Amniotic epithelial cell (primary cell): ENCODE results near the gene ADGRE2.
"Not testable (repeated sequence)": the region's sequence is repeated elsewhere in the genome, so short reads cannot be mapped to it uniquely, and the experiment has no call there.

Experiments used
- DNase-seq: peaks from one replicate; pipeline ENCODE4 v3.0.0-alpha.2; 2010; ENCODE audit warnings: low read depth

Gene ADGRE2

DNA sequence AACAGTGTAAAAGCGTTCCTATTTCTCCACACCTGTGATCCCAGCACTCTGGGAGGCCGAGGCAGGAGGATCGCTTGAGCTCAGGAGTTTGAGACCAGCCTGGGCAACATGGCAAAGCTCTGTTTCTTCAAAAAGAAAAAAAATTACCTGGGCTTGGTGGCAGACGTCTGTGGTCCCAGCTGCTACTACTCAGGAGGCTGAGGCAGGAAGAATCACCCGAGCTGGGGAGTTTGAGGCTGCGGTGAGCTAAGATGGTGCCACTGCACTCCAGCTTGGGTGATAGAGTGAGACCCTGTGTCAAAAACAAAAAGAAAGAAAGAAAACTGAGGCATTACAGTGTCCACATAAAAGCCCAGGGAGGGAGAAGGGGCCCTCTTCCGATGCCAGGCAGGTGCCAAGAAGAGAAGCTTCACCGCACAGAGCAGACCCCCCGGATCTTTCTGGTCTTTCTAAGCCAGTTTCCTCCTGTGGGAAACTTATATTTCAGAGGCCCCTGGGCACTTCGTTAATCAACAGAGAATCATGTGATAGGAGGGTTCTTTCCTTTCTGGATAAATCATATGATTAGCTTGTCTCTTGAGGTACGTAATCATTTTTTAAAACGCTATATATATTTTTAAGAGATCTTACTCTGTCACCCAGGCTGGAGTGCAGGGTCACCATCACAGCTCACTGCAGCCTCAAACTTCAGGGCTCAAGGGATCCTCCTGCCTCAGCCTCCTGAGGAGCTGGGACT lies at the start of gene ADGRE2:
TSS of gene ADGRE2 (minus strand) at position 451 of the 736 bp plus-strand sequence. CDS start 1,804 bp downstream, outside the sequence.
- DNase-seq: not testable (repeated sequence)

DNA sequence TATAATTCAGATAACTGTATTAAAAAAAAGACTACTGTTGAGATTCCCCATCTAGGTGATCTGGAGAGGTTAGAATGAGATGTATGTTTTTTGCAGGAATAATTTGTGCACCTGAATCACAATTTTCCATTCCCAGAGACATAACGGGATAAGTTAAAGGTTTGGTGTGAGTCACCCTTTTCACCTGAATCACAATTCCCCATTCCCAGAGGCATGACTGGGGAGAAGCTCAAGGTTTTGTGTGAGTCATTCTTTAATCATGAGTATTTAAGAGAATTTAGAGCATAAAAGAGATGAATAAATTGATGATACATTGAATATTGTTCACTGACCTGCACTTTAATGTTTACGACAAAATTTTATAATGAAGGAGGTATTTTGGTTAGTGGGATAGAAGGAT lies 47.6 kb upstream of the ADGRE2 start:
- DNase-seq: no peak

- DNase-seq: no peak
Observed at GRCh38 chr19:14821937-14822336, 43.6 kb upstream of the ADGRE2 start.

DNA sequence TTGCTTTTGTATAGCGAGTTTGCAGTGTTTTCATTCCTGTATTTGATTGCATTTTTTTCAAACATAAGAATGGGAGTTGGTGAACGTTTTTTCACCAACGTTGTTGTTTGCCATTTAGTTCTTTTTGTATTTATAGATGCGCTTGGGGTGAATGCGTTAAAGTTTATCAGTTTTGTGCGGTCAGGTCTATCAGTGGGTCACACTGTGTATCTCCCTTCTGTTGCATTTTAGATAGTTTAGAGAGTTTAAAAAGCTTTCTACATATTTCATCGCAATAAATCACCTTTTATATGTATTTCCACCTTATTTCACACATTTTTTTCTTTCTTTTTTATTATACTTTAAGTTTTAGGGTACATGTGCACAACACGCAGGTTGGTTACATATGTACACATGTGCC lies 40.2 kb upstream of the ADGRE2 start:
- DNase-seq: no peak

GRCh38 chr19:14817052-14817451 lies 38.7 kb upstream of the ADGRE2 start:
- DNase-seq: no peak

- no peak for DNase-seq
Observed at GRCh38 chr19:14814982-14815652, 36.8 kb upstream of the ADGRE2 start.

- no peak for DNase-seq
Observed at GRCh38 chr19:14809272-14810057, 31.1 kb upstream of the ADGRE2 start.

DNA sequence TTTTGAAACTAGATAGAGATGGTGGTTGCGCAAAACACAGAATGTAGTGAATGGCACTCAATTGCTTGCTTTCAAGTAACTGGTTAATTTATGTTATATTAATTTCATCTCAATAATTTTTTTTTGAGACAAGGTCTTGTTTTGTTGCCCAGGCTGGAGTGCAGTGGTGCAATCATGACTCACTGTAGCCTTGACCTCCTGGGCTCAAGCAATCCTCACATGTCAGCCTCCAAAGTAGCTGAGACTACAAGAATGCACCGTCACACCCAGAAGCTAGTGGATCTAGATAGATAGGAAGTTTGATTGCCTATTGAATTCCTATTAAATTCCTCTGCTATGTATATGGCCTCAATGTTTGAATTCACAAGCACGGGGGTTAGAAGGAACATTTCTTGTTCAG lies 26.4 kb upstream of the ADGRE2 start:
- DNase-seq: no peak

- no peak for DNase-seq
Observed at GRCh38 chr19:14798760-14799159, 20.4 kb upstream of the ADGRE2 start.

DNA sequence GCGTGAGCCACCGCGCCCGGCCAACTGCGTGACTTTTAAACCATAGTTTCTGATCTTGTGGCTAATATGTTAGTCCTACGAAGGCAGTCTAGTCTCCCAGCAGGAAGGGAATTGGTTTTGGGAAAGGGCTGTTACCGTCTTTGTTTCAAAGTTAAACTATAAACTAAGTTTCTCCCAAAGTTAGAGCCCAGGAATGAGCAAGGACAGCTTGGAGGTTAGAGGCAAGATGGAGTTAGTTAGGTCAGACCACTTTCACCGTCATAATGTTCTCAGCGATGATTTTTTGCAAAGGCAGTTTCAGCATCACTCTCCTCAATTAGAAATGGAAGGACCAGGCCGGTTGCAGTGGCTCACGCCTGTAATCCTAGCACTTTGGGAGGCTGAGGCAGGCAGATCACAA lies 17.7 kb upstream of the ADGRE2 start:
- no peak for DNase-seq

GRCh38 chr19:14795078-14795721 lies 16.8 kb upstream of the ADGRE2 start:
- DNase-seq: no peak

GRCh38 chr19:14792250-14792649 lies 13.9 kb upstream of the ADGRE2 start:
- not testable (repeated sequence) for DNase-seq

DNA sequence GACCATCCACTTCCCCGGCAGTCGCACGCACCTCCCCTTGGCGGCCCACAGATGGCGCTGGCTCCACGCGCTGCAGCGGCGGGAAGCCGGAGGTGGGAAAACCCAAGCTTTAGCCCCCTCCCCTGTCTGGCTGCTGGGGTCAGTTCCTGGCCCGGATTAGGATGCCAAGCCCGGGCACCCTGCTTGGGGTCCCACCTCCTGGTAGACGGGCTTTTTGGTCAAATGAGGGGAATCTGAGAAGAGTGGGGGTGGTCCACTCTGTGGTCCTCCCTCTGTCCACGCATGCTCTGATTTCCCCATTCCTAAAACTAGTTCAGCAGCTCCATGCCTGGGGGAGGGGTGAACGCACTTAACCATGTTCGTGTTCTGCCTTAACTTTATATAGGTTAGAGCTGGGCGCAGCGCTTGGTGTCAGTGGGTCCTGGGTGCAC lies 8.1 kb upstream of the ADGRE2 start:
- DNase-seq: no peak

GRCh38 chr19:14785102-14785793 lies 6.9 kb upstream of the ADGRE2 start:
- peak; percentile 42 for DNase-seq

GRCh38 chr19:14784730-14785101 lies 6.4 kb upstream of the ADGRE2 start:
- DNase-seq: peak; percentile 20

DNA sequence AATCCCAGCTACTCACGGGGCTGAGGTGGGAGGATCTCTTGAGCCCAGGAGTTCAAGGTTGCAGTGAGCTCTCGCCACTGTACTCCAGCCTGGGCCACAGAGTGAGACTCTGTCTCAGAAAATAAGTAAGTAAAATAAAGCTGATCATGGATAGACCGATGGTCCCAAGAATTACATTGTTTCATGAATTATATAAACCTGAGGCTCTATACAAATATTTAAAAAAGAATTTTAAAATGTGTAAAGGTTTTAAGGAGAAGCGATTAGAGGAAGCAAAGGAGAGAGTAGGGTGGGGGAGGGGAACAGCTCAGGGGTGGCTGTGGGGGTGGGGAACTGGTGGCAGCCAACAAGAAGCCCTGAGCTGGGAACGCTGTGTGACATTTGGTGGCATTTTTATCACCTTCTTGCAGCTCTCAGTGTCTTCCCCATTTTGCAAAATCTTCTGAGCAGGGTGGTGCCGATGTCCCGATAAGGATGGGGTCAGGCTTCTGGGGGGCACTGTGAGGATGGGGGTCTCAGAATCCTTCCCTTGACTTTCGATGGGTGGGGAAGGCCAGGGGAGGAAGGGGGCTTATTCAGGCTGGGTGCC lies 5.1 kb upstream of the ADGRE2 start:
- DNase-seq: not testable (repeated sequence)

- DNase-seq: no peak
Observed at GRCh38 chr19:14782626-14783409, 4.5 kb upstream of the ADGRE2 start.

GRCh38 chr19:14781713-14782536 lies 3.6 kb upstream of the ADGRE2 start:
- DNase-seq: not testable (repeated sequence)

GRCh38 chr19:14780622-14781225 lies 2.4 kb upstream of the ADGRE2 start:
- not testable (repeated sequence) for DNase-seq
